ENCODE results near the gene PNMA1. TPM values are rescaled to one million over a fixed set of nuclear protein-coding genes. Genes with fewer than 3 reads are reported as not detected.

Gene PNMA1
- polyA plus RNA-seq, 1 donor from 2014 or later: 205 TPM

DNA sequence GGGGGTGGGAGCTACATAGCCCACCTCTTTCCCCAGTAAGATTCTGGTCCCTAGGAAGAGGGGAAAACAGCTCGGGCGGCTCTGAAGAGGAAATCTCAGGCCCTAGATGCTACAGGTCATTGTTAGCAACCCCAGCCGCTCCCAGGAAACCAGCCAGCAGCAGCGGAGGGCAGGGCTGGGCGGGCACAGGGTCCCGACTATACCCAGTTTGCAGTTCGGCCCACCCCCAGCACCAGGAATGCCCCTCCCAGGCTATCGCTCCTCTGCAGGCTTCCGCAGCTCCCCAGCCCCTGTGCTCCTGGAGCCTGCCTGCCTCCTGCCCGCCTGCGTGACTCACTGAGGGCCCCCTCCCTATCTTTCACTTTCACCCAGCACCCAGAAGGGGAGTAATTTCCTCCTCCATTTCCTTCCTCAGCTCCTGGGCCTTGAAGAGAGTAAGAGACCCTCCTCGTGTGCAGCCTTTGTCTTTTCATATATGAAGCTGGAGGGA lies 27.2 kb upstream of the PNMA1 start:
- Histone ChIP-seq H3K9ac (ENCODE audit: low read length) (peak overlapping the region; percentile 54), H3K36me3 (ENCODE audit: insufficient read depth, low read length) (no peaks in the 10 kb centered on the region), H3K4me3 (ENCODE audit: low read length) (peak overlapping the region; percentile 22), H4K20me1 (ENCODE audit: insufficient read depth) (no peaks in the 10 kb centered on the region), H3K9me2 (ENCODE audit: insufficient read depth, low read length) (no peaks in the 10 kb centered on the region), H3K27me3 (ENCODE audit: insufficient read depth, low read depth, low read length) (no peaks in the 10 kb centered on the region), H3F3A (ENCODE audit: insufficient read depth, low read length, poor library complexity, severe bottlenecking) (no peaks in the 10 kb centered on the region), H2AFZ (ENCODE audit: low read depth, low read length) (peak overlapping the region; percentile 48), H3K9me3 (ENCODE audit: low read length) (no peaks in the 10 kb centered on the region), H3K4me2 (ENCODE audit: low read length) (no peak overlapping the region), H3K27ac (ENCODE audit: low read length) (peak overlapping the region; percentile 49), H3K79me2 (replicated peaks; ENCODE audit: insufficient read depth, low read length) (no peaks in the 10 kb centered on the region)
- no peak for TF ChIP-seq POLR2AphosphoS5 (IDR thresholded peaks at IDR 0.05)
- TF ChIP-seq REST (IDR thresholded peaks at IDR 0.05; ENCODE audit: borderline replicate concordance): no peak
- TF ChIP-seq EP300 (conservative IDR thresholded peaks at IDR 0.05; ENCODE audit: poor library complexity, severe bottlenecking): no peak
- TF ChIP-seq, protein P1, sequence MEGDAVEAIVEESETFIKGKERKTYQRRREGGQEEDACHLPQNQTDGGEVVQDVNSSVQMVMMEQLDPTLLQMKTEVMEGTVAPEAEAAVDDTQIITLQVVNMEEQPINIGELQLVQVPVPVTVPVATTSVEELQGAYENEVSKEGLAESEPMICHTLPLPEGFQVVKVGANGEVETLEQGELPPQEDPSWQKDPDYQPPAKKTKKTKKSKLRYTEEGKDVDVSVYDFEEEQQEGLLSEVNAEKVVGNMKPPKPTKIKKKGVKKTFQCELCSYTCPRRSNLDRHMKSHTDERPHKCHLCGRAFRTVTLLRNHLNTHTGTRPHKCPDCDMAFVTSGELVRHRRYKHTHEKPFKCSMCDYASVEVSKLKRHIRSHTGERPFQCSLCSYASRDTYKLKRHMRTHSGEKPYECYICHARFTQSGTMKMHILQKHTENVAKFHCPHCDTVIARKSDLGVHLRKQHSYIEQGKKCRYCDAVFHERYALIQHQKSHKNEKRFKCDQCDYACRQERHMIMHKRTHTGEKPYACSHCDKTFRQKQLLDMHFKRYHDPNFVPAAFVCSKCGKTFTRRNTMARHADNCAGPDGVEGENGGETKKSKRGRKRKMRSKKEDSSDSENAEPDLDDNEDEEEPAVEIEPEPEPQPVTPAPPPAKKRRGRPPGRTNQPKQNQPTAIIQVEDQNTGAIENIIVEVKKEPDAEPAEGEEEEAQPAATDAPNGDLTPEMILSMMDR (IDR thresholded peaks at IDR 0.05; ENCODE audit: poor library complexity, severe bottlenecking): no peak
- no peak for TF ChIP-seq EZH2 (IDR thresholded peaks at IDR 0.05; ENCODE audit: borderline replicate concordance, insufficient read depth, low read length, poor library complexity, severe bottlenecking)
- TF ChIP-seq RAD21 (conservative IDR thresholded peaks at IDR 0.05): no peak
- no peak for TF ChIP-seq TAF1 (IDR thresholded peaks at IDR 0.05; ENCODE audit: low read depth)
- TF ChIP-seq MXI1 (conservative IDR thresholded peaks at IDR 0.05; ENCODE audit: poor library complexity, severe bottlenecking): no peak
- no peak for TF ChIP-seq SMC3 (conservative IDR thresholded peaks at IDR 0.05; ENCODE audit: poor library complexity)

DNA sequence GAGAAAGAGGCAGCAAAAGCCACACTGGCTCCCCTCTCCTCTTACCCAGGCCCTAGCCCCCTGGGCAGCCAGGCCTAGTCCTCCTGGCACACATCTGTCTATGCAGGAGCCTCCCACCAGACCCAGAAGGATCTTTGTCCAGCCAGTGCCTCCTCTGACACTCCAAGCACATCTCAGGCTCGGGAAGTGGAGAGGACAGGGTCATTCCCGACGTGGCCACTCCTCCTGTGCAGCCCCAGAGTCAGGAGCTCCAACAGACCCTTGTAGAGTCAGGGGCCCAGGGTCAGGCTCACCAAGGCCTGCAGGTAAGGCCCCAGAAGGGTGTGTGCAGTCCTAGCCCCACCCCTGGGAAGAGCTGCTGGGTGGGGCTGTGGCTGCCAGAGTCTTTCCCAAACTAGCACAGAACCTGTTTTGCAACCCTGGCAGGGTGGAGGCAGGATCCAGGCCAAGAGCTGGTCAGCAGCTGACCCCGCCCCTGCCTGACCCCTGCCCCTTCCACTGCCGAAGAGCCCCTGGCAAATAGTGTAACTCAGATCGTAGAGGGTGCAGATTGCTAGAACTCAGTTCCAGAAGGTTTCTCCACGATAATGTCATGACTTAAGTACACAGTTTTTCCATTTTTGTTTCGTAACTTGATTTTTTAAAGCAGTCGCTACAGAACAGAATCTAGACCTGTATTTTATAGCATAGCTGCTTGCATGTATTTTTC lies 26.6 kb upstream of the PNMA1 start:
- no peaks in the 10 kb centered on the region for H3K9me3 ChIP-seq (ENCODE audit: low read length)
- H3K79me2 ChIP-seq (replicated peaks; ENCODE audit: insufficient read depth, low read length): no peaks in the 10 kb centered on the region
- H3K36me3 ChIP-seq (ENCODE audit: insufficient read depth, low read length): no peaks in the 10 kb centered on the region
- H3K27me3 ChIP-seq (ENCODE audit: insufficient read depth, low read depth, low read length): no peaks in the 10 kb centered on the region
- peak overlapping the region; percentile 3 for H3K9ac ChIP-seq (ENCODE audit: low read length)
- H2AFZ ChIP-seq (ENCODE audit: low read depth, low read length): no peak overlapping the region
- no peak overlapping the region for H3K4me2 ChIP-seq (ENCODE audit: low read length)
- H3F3A ChIP-seq (ENCODE audit: insufficient read depth, low read length, poor library complexity, severe bottlenecking): no peaks in the 10 kb centered on the region
- TF ChIP-seq MXI1 (conservative IDR thresholded peaks at IDR 0.05; ENCODE audit: poor library complexity, severe bottlenecking): no peak
- TF ChIP-seq, protein P1 (IDR thresholded peaks at IDR 0.05; ENCODE audit: poor library complexity, severe bottlenecking): no peak
- no peak for TF ChIP-seq EZH2 (IDR thresholded peaks at IDR 0.05; ENCODE audit: borderline replicate concordance, insufficient read depth, low read length, poor library complexity, severe bottlenecking)
- TF ChIP-seq EP300 (conservative IDR thresholded peaks at IDR 0.05; ENCODE audit: poor library complexity, severe bottlenecking): no peak
- TF ChIP-seq TAF1 (IDR thresholded peaks at IDR 0.05; ENCODE audit: low read depth): no peak
- TF ChIP-seq SMC3 (conservative IDR thresholded peaks at IDR 0.05; ENCODE audit: poor library complexity): no peak
- no peak for TF ChIP-seq RAD21 (conservative IDR thresholded peaks at IDR 0.05)
- H4K20me1 ChIP-seq (ENCODE audit: insufficient read depth): no peaks in the 10 kb centered on the region
- no peak overlapping the region for H3K4me3 ChIP-seq (ENCODE audit: low read length)
- no peak overlapping the region for H3K27ac ChIP-seq (ENCODE audit: low read length)
- no peaks in the 10 kb centered on the region for H3K9me2 ChIP-seq (ENCODE audit: insufficient read depth, low read length)
